ENCODE measurements around the gene UNK.
"Not testable (repeated sequence)": the region's sequence is repeated elsewhere in the genome, so short reads cannot be mapped to it uniquely, and the experiment has no call there.

Gene UNK

DNA sequence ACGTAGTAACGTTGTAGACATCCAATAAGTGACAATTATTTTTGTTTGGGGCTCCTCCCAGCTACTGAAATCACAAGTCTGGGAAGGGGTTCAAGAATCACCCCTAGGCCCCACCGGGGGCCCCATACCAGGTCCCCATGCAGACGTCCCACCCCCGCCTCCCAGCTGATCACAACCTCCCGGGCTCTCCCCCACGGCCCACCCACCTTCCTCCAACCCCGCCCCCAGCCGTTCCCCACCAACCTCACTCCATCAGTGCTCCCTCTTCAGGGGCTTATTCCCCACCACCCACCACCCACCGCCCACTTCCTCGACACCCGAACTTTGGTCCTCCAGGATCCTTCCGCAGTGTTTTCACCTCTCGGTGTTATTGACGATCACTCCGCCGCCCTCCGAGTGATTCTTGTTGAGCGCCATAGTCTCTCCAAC lies 70.3 kb downstream of the UNK start:
- no peak for DNase-seq

DNA sequence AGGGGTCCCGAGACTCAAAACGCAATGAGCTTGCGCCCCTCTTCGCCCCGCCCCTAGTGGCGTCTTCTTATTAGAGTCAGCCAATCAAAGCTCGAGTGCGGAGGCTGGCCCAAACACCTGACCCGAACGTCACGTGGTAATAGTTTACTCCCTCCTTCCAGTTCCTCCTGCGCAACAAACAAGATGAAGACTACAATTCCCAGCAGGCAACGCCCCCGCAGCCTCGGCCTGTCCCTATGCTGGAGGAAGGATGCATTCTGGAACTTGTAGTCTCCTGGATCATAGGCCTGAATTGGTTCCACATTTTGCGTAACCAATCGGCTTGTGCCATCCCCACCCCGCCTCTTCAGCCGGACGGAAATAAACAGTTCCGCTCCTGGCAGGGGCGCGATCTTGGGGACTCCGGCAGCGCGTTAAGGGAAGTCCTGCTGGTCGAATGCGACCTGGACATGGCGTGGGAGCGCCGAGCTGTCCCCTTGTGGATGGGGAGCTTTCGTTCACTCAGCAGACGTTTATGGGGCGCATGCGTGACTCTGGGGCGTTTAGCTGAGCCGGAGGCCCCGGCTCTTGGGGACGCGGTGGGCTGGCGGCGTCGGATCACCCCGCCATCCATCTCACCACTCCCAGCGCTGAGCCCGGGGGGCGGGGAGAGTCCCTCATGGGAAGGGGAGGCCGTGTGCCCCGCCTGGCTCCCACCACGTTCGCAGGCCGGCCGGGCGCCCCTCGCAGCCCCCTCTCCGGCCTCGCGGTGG lies 70.9 kb downstream of the UNK start, which contains the start of gene WBP2:
WBP2 (minus strand) TSS at position 26 of the 752 bp plus-strand sequence. CDS start 38 bp downstream, outside the sequence.
- peak; percentile 97 for DNase-seq

DNA sequence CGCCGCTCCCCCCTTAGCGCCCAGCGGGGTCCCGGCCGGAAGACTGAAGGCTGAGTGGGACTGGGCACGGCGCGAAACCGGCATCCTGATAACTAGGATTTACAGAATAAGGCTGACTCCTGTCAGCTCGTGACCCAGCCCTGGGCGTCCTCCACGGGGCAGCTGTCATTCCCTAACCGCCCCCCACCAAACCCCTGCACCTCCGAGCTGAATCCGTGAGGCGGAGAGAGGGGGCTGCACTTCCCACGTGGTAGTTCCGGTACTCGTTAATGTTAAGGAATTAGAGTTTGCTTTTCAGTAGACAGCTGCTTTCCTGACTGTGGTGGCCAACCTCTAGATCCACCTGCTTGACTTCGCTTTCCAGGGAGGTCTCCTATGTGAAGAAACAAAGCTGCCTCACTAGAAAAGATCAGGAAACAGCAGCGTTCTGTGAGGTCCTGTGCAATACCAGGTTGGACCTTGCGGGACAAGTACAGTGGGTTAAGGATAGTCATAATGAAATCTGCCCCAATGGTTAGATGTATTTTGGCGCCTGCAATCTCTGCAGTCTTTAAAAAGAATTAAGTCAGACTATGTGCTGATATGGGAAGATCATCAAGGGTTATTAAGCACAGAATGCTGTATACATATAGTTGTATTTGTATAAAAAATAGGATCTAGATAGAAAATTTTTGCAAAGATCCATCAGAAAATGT lies 71.6 kb downstream of the UNK start:
- no peak for DNase-seq

DNA sequence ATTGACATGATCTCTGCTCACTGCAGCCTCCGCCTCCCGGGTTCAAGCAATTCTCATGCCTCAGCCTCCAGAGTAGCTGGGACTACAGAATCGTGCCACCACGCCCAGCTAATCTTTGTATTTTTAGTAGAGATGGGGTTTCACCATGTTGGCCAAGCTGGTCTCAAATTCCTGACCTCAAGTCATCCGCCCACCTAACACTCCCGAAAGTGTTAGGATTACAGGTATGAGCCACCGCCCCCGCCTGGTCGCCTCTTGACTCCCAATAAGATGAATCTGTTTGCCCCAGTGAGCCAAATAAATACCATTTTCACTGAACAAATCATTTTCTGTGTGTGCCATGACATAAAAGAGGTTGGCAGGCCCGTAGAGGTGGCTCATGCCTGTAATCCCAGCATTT lies 74.8 kb downstream of the UNK start:
- DNase-seq: not testable (repeated sequence)

DNA sequence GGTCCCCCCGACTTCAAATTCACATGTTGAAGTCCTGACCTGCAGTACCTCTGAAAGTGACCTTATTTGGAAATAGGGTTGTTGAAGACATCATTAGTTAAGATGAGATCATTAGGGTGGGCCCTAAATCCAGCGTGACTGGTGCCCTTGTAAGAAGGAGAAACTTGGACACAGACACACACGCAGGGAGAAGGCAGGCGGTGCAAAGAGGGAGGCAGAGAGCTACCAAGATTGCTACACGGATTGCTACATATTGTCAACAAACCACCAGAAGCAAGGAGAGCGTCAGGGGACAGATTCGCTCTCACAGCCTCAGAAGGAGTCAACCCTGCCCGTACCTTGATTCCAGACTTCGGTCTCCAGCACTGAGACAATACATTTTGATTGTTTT lies 77.3 kb downstream of the UNK start:
- DNase-seq: no peak

DNA sequence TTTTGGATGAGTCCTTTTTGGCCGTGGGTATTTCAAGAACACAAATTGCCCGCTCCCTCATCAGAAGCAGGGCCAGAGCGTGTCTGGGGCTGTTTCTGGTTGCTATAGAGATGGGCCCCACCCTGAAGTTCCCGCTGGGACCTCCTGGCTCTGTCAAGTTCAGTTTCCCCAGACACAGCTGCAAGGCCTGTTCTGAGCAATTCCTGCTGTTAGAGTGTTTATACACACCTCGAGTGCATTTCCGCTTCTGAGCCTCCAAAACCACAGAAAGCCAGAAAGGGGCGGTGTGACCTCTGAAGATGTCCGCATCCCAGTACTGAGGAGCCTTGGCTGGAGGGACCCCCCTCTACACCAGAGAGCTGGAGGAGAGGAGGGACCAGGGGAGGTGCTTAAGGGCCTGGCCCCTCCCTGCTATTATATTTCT lies 79.9 kb downstream of the UNK start:
- peak; percentile 12 for DNase-seq

DNA sequence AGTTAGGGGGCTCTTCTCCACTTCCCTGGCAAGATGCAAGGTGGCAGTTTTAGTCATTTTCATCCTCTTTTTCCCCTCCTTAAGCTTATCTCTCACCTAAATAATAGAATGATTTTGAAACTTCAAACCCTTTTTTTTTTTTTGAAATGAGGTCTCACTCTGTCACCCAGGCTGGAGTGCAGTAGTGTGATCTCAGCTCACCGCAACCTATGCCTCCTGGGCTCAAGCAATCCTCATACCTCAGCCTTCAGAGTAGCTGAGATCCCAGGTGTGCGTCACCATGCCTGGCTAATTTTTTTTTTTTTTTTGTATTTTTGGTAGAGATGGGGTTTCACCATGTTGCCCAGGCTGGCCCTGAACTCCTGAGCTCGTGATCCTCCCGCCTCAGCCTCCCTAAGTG lies 80.3 kb downstream of the UNK start:
- not testable (repeated sequence) for DNase-seq

DNA sequence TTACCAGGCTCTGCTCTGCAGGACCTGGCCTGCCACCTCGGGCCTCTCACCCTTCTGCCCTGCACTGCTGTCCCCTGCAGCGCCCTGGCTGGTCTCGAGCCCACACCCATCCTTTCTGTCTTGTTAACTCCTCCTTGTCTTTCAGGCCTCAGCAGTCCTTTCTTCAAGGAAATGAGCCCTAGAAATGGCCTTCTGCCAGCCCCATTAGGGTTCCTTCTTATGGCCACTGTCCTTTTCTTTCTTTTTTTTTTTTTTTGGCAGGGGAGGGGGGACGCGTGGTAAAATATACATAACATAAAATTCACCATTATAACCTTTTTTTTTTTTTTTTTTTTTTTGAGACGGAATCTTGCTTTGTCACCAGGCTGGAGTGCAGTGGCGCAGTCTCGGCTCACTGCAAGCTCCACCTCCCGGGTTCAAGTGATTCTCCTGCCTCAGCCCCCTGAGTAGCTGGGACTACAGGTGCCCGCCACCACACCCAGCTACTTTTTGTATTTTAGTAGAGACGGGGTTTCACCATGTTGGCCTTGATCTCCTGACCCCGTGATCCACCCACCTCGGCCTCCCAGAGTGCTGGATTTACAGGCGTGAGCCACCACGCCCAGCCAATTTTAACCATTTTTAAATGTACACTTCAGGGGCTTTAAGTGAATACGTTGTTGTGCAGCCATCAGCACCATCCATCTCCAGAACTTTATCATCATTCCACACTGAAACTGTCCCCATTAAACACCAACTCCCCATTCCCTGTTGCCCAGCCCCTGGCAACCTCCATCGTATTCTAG lies 81.0 kb downstream of the UNK start:
- DNase-seq: not testable (repeated sequence)

DNA sequence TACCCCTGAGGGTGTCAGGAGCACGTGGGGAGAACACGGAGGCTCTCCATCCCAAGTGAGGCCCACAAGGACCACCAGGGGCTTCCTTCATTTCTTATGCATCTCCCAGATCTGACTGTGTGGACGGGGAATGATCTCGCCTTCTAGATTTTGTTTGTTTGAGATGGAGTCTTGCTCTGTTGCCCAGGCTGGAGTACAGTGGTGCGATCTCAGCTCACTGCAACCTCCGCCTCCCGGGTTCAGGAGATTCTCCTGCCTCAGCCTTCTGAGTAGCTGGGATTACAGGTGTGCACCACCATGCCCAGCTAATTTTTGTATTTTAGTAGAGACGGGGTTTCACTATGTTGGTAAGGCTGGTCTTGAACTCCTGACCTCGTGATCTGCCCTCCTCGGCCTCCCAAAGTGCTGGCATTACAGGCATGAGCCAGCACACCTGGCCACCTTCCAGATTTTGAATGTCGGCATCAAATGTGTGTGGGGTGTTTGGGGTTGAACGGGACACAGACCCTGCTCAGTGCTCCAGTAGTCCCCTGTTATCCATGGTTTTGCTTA lies 84.2 kb downstream of the UNK start:
- not testable (repeated sequence) for DNase-seq

DNA sequence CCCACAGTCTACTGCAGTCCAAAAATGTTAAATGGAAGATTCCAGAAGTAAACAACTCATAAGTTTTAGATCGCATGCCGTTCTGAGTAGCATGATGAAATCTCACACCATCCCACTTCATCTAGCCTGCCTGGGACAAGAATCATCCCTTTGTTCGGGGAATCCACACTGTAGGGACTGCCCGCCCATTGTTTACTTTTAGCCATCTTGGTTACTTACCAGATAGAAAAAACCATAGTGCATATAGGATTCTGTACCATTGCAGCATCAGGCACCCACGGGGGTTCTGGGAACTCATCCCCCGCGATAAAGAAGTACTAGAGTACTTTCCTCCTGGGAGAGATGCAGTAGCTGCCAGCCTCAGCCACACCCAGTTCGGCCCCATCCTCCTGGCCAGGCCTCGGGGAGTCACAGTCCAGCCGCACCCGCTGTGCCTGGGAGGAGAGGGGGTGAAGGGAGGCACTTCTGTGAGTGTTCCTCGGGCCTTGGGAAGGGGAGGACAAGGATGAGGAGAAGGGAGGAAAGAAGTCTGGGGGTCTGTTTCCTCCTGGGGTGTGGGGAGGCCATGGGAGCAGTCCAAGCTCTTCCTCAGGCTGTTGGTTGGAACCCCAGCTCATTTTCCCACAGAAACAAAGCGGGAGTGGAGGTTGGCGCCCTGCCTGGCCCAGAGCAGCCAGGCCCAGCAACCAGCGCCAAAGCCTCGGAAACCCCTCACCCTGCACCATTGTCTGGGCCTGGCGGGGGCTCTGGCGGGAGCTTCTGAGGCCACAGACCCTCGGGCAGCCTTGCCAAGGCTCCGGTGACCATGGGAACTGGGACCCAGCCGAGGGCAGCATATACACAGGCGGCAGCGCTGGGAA lies 84.9 kb downstream of the UNK start:
- DNase-seq: no peak

- not testable (repeated sequence) for DNase-seq
Observed at GRCh38 chr17:75870228-75870627, 85.6 kb downstream of the UNK start.

- DNase-seq: no peak
Observed at GRCh38 chr17:75872434-75873351, 88.1 kb downstream of the UNK start.

DNA sequence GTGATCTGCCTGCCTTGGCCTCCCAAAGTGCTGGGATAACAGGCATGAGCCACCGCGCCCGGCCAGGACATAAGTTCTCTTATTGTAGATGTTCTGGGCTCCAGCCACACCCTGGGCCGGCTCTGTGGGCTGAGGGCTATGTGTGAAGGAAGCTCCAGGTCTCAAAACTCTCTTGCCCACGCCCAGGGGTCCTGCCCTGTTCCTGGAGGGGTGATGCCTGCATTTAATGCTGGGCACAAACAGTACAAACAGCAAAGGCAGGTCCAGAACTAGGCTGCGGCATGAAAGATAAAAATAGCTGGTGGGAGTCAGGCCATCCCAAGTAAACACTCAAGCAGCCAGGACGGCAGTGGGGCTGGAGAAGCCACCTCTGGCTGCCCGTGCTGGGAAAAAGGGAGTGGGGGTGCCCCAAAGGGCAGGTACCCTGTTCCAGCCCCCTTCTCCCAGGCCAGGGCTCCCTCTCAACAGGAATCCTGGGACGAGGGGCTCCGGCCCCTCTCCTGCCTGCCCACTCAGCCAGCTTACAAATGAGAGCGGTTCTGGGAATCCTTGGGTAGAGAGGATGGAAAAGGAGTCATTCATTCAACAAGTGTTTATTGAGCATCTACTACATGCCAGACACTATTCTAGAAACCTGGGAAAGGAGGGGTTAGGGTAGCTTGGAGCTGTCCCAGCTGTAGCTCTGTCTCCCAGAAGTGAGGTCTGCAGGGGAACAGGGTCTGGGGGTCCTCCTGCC lies 89.1 kb downstream of the UNK start:
- DNase-seq: no peak

DNA sequence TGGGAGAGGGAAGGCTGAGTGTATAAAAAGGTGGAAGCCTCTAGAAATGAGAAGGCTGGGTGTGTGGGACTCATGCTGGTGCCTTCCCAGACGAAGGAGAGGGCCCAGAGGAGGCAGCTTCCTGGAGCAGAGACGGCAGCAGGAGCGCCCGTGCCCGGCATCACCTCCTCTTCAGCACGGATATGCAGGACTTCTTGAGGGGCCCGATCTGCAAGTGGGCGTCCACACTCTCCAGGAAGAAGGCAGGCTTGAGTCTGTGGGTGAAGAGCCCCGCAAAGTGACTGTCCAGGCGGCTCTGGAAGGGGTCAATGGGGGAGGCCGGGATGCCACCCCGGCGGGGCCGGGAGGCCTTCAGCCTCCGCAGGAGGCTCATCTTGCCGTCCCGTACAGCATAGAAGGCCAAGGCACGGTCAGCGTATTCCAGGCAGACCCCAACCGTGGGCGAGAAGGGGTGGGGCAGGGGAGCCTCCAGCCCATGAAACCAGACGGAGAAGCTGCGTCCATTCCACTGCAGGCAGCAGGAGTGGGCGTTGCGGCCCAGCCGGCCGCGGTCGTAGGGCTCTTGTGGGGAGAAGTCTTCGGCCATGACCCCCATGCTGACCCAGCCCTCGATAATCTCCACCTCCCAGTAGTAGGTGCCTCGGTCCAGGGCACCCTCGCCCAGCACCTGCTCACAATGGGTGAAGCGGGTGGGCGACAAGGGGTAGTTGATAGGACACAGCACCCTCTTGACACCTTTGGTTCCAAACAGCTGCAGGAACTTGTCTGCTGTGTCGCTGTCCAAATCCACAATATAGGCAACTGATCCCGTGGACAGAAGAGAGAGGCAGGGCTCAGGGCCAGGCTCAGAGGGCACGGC lies 89.9 kb downstream of the UNK start:
- DNase-seq: no peak

Measured in effector CD8-positive, alpha-beta T cell (primary cell).